ENCODE data around the gene RTL1.

The RTL1 gene

DNA sequence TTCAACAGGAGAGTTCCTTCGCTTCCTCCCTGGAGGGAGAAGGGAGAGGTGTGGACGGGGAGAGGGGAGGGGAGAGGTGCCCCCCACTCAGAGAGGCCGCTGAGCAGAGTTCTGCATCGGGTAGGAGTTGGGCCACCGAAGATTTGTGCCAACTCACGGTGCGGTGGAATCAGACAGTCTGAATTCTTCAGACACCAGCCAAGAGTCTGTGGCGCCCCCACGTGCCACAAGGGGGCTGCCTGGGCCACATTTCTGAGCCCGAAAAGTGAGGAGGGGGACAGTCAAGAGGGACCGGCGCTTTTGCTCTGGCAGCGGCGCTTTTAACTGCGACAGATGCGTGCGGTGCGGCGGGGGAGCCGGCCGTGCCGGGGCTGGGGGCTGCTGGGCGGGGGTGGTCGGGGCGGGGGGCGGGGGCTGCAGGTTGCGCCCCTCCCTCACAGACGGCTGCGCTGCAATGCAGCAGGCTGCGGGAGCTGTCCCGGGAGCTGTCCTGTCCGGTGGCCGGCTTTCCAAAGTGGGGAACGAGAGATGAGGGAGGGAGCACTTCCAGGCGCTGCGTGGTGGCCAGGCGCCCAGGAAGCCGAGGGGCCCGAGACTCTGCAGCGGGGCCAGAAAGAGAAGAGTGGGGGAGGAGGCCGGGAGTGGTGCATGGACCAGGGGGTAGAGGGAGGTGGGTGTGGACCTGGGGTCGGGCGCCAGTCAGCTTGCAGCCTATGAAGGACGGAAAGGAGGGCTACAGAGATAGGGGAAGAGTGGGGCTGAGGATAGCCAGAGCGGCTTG is 975 bp upstream of the RTL1 start:
- Histone ChIP-seq H3K9ac (ENCODE audit: low read depth, low read length) (no peak overlapping the region), H3K4me3 (ENCODE audit: low read depth, low read length) (peak overlapping the region; percentile 41), H3K36me3 (ENCODE audit: control insufficient read depth, insufficient read depth, low read length) (no peaks in the 10 kb centered on the region), H3K4me1 (ENCODE audit: control insufficient read depth, insufficient read depth, low read length) (peaks cover 5% of the 10 kb centered on the region), H3K27me3 (ENCODE audit: control insufficient read depth, insufficient read depth, low read length) (peaks cover 28% of the 10 kb centered on the region), H3K9me3 (ENCODE audit: control insufficient read depth, insufficient read depth, low read length) (no peaks in the 10 kb centered on the region)

DNA sequence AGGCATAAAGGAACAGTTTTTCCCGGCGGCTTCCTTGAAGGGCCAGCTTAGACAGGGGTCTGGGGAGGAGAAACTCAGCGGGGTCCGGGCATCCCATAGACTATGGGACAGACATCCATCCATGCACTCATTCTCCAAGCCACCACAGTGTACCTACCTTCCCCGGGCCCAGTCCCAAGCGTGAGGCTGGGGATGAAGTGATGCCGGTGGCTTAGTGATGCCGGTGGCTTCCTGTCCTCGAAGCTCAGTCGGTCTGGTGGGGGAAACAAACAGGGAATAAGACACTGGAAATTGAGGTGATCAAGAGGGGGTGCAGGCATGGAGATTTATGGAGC is 421 bp downstream of the RTL1 start:
- no peak overlapping the region for H3K4me3 ChIP-seq (ENCODE audit: low read depth, low read length)
- no peaks in the 10 kb centered on the region for H3K9me3 ChIP-seq (ENCODE audit: control insufficient read depth, insufficient read depth, low read length)
- H3K9ac ChIP-seq (ENCODE audit: low read depth, low read length), result no peak overlapping the region
- peaks cover 5% of the 10 kb centered on the region for H3K4me1 ChIP-seq (ENCODE audit: control insufficient read depth, insufficient read depth, low read length)
- peaks cover 32% of the 10 kb centered on the region for H3K27me3 ChIP-seq (ENCODE audit: control insufficient read depth, insufficient read depth, low read length)
- no peaks in the 10 kb centered on the region for H3K36me3 ChIP-seq (ENCODE audit: control insufficient read depth, insufficient read depth, low read length)

DNA sequence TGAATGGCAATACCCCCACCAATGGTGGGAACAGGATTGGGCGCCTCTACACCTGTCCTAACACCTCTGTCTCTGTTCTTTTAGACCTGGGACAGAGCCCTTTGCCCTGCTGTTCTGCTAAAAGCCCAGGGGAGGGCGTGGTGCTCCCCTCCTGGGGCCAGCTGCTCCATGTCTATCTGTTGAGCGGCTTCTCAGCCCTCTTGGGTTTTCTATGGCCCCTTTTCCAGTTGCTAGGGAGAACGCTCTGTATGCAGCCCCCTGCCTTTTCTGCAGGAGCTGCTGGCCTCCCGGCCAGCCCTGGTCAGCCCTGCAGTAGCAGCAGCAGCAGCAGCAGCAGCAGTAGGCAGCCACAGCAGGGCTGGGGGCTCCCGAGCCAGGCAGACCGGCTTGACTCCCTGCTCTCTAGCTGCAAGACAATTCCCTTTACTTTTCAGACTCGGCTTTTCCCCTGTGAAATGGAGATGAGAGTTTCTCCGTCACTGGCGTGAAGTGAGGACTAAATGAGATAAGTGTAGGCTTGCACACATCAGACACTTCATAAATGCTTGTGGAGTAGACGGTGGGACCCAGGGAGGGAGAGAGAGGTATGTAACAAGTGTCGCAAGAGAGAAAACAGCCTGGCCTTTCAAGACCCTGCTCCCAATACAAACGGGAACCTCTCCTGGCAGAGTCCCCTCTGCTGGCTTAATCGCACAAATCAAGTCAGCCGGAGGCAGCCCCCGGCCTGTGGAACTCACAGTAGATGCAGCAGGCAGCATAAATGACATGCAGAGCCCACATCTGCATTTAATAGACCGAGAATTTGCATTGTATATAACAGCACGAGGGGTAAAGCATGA is 1.0 kb downstream of the RTL1 start:
- Histone ChIP-seq H3K9me3 (ENCODE audit: control insufficient read depth, insufficient read depth, low read length) (no peaks in the 10 kb centered on the region), H3K9ac (ENCODE audit: low read depth, low read length) (no peak overlapping the region), H3K36me3 (ENCODE audit: control insufficient read depth, insufficient read depth, low read length) (no peaks in the 10 kb centered on the region), H3K4me3 (ENCODE audit: low read depth, low read length) (no peak overlapping the region), H3K27me3 (ENCODE audit: control insufficient read depth, insufficient read depth, low read length) (peaks cover 32% of the 10 kb centered on the region), H3K4me1 (ENCODE audit: control insufficient read depth, insufficient read depth, low read length) (peaks cover 5% of the 10 kb centered on the region)

DNA sequence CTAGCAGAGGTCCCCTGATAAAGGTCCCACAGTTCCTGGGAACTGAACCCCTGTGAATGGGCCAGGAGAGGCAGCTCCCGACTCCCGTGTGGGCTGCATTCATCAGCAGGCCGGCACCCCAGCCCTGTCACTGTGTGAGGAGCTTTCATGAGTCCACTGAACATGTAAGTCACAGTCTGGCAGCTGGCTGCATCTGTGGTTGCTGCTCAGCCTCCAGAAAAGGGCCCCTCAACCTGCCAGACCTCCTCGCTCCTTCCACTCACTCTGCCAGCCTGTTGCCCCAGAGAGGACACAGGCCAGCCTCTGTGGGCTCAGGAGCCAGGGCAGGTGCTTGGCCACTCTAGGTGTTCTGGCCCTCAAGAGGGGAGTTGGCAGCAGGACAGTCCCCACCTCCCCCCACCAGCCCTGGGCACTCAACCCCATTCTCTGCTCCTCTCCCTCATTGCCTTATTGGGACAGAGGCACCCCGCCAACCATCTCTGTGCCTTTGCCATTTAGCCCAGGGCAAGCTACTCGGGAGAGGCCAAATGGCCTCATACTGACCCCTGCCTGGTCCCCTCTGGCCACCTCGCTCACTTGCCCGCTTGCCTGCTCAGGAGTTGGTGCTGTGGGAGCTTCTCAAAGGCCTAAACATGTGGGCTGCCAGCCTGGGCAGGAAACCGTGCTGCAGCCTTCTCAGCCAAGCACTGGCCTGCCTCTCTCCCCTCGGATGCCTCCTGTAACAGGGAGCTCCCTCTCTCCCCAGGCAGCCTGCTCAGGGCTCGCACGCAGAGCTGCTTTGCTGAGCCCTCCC is 1.9 kb downstream of the RTL1 start:
- H3K9me3 ChIP-seq (ENCODE audit: control insufficient read depth, insufficient read depth, low read length), result no peaks in the 10 kb centered on the region
- no peak overlapping the region for H3K9ac ChIP-seq (ENCODE audit: low read depth, low read length)
- peaks cover 32% of the 10 kb centered on the region for H3K27me3 ChIP-seq (ENCODE audit: control insufficient read depth, insufficient read depth, low read length)
- peaks cover 5% of the 10 kb centered on the region for H3K4me1 ChIP-seq (ENCODE audit: control insufficient read depth, insufficient read depth, low read length)
- H3K36me3 ChIP-seq (ENCODE audit: control insufficient read depth, insufficient read depth, low read length), result no peaks in the 10 kb centered on the region
- H3K4me3 ChIP-seq (ENCODE audit: low read depth, low read length), result no peak overlapping the region

DNA sequence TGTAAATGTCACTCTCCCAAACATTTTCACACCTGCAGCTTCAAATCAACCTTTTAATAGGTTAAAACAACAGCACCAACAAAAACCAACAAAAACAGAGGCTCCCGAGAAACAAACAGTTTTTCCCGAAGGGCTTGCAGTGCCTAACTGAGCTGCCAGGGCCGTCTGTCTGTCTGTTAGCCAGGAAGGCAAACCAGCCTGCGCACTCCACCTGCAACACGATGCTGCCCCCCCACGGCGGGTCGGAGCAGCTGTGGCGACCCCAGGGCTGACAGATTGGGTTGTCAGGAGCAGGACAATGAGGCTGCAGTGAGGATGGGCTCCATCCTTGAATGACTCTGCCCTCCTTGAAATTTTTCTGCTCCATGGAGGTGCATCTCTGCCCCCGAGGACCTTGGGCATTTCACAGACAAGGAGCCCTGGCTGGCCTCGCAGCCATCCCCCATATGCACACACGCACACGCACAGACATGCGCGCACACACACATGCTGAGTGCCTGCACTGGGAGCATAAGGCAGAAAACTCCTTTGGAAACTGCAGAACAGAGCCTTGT is 2.6 kb downstream of the RTL1 start:
- peaks cover 30% of the 10 kb centered on the region for H3K27me3 ChIP-seq (ENCODE audit: control insufficient read depth, insufficient read depth, low read length)
- no peak overlapping the region for H3K9ac ChIP-seq (ENCODE audit: low read depth, low read length)
- no peaks in the 10 kb centered on the region for H3K9me3 ChIP-seq (ENCODE audit: control insufficient read depth, insufficient read depth, low read length)
- H3K4me1 ChIP-seq (ENCODE audit: control insufficient read depth, insufficient read depth, low read length), result peaks cover 5% of the 10 kb centered on the region
- peak overlapping the region; percentile 39 for H3K4me3 ChIP-seq (ENCODE audit: low read depth, low read length)
- H3K36me3 ChIP-seq (ENCODE audit: control insufficient read depth, insufficient read depth, low read length), result no peaks in the 10 kb centered on the region

DNA sequence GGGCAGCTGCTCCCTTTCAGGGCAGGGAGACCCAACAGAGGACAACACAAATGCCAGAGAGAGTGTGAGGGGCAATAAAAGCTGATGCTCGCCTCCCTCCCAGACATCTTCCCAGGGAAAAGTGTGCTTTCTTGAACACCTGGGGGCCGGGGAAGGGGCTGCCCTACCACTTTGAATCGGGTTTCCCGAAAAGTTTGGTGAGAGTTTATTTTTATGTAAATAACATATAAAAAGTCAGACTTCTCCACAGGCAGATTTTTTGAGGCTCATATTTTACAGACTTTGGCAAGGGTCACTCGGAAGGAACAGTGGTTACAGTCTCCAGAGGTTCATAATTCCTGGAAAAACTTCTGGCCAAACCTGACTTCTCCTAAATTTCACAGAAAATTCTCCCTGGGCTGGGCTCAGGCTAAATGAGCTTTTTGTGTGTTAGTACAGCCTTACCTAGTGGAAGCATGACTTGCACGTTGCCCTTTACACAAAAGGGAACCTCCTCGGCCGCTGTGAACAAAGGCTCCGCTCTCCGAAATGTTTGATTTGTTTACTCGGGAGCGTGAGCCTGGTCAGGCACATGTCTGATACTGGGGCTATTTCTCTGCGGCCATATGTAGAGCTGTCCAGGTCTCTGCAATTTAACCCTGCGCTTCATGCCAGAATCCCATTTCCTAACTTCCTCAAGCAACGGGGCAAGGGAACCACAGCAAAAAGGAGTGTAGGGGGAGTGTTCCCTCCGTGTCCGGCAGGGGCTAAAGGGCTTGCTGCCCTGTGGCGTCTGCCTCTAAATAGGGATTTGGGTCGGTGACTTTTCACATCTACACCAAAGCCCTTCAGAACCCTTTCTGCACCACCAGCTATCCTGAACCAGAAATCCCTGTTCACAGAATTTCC is 3.4 kb downstream of the RTL1 start:
- H3K9me3 ChIP-seq (ENCODE audit: control insufficient read depth, insufficient read depth, low read length), result no peaks in the 10 kb centered on the region
- H3K9ac ChIP-seq (ENCODE audit: low read depth, low read length), result no peak overlapping the region
- H3K4me3 ChIP-seq (ENCODE audit: low read depth, low read length), result peak overlapping the region; percentile 39
- H3K36me3 ChIP-seq (ENCODE audit: control insufficient read depth, insufficient read depth, low read length), result no peaks in the 10 kb centered on the region
- peaks cover 23% of the 10 kb centered on the region for H3K27me3 ChIP-seq (ENCODE audit: control insufficient read depth, insufficient read depth, low read length)
- peaks cover 5% of the 10 kb centered on the region for H3K4me1 ChIP-seq (ENCODE audit: control insufficient read depth, insufficient read depth, low read length)

GRCh38 chr14:100898935-100899883 is 4.3 kb downstream of the RTL1 start:
- Histone ChIP-seq H3K4me3 (ENCODE audit: low read depth, low read length) (no peak overlapping the region), H3K9me3 (ENCODE audit: control insufficient read depth, insufficient read depth, low read length) (no peaks in the 10 kb centered on the region), H3K9ac (ENCODE audit: low read depth, low read length) (no peak overlapping the region), H3K4me1 (ENCODE audit: control insufficient read depth, insufficient read depth, low read length) (peaks cover 5% of the 10 kb centered on the region), H3K27me3 (ENCODE audit: control insufficient read depth, insufficient read depth, low read length) (peaks cover 20% of the 10 kb centered on the region), H3K36me3 (ENCODE audit: control insufficient read depth, insufficient read depth, low read length) (no peaks in the 10 kb centered on the region)

- H3K36me3 ChIP-seq (ENCODE audit: control insufficient read depth, insufficient read depth, low read length), result no peaks in the 10 kb centered on the region
- no peak overlapping the region for H3K4me3 ChIP-seq (ENCODE audit: low read depth, low read length)
- H3K9me3 ChIP-seq (ENCODE audit: control insufficient read depth, insufficient read depth, low read length), result no peaks in the 10 kb centered on the region
- H3K4me1 ChIP-seq (ENCODE audit: control insufficient read depth, insufficient read depth, low read length), result peaks cover 3% of the 10 kb centered on the region
- no peak overlapping the region for H3K9ac ChIP-seq (ENCODE audit: low read depth, low read length)
- peaks cover 13% of the 10 kb centered on the region for H3K27me3 ChIP-seq (ENCODE audit: control insufficient read depth, insufficient read depth, low read length)
Measured at GRCh38 chr14:100898465-100898864, 5.1 kb downstream of the RTL1 start.

DNA sequence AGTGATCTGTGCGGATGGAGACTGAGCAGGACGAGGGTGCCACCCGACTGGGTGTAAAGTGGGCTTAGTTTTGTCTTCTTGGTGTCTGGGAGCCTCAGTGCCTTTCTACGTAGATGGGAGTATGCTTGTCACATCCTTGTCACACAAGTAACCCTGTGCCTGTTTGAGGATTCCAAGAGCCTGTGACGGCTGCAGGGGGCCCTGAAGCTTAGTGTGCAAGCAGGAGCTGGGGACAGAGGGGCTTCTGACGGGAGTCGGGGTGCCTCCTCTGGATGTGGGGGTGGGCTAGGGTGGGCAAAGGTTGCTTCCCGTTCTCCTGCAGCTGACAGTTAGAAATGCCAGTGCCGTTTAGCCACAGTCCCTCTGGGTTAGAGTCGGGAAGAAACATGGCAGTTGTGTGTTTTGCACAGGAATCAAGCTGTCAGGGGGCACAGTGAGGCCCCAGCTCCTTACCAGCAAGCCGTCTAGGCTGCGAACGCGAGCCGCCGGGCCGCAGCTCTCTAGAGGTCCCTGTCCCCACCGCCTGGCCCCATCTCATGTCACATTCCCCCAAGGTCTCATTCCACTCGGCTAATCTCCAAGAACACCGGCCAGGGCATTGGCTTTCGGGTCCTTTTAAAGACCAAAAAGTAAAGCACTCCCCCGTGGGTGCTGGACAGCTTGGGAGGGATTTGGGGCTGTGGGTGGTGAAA is 7.0 kb downstream of the RTL1 start:
- Histone ChIP-seq H3K36me3 (ENCODE audit: control insufficient read depth, insufficient read depth, low read length) (no peaks in the 10 kb centered on the region), H3K4me3 (ENCODE audit: low read depth, low read length) (no peak overlapping the region), H3K9ac (ENCODE audit: low read depth, low read length) (peak overlapping the region; percentile 24), H3K9me3 (ENCODE audit: control insufficient read depth, insufficient read depth, low read length) (no peaks in the 10 kb centered on the region), H3K27me3 (ENCODE audit: control insufficient read depth, insufficient read depth, low read length) (peaks cover 9% of the 10 kb centered on the region), H3K4me1 (ENCODE audit: control insufficient read depth, insufficient read depth, low read length) (peaks cover 3% of the 10 kb centered on the region)

- Histone ChIP-seq H3K27me3 (ENCODE audit: control insufficient read depth, insufficient read depth, low read length) (peaks cover 9% of the 10 kb centered on the region), H3K36me3 (ENCODE audit: control insufficient read depth, insufficient read depth, low read length) (no peaks in the 10 kb centered on the region), H3K9me3 (ENCODE audit: control insufficient read depth, insufficient read depth, low read length) (no peaks in the 10 kb centered on the region), H3K4me1 (ENCODE audit: control insufficient read depth, insufficient read depth, low read length) (peaks cover 3% of the 10 kb centered on the region), H3K4me3 (ENCODE audit: low read depth, low read length) (no peak overlapping the region), H3K9ac (ENCODE audit: low read depth, low read length) (no peak overlapping the region)
Measured at GRCh38 chr14:100895411-100895810, 8.1 kb downstream of the RTL1 start.
